GM23338 (cell line): ENCODE data around the gene GRIA1. TPM values are rescaled to one million over a fixed set of nuclear protein-coding genes. Genes with fewer than 3 reads are reported as not detected.

Experiments used
- ATAC-seq: fragments of 200-7000 bp; cut with Tn5 transposase; 3 replicates; pipeline ENCODE4 v1.9.1; 2020
- DNase-seq: peaks from one replicate; pipeline ENCODE4 v3.0.0-alpha.2; 2015; ENCODE audit warnings: low spot score
- H2AFZ ChIP-seq: fragments of 200-600 bp; sonication (generic); 2 replicates; pipeline ENCODE4 v1.8.0; 2016; ENCODE audit warnings: antibody characterized with exemption, mild to moderate bottlenecking, moderate library complexity
- H3F3A ChIP-seq: fragments of 200-600 bp; sonication (generic); replicated peaks from 2 replicates; pipeline ENCODE4 v1.8.0; 2017; ENCODE audit warnings: antibody characterized with exemption, mixed run types, low read depth
- H3K27ac ChIP-seq: fragments of 200-600 bp; sonication (generic); 2 replicates; pipeline ENCODE4 v1.6.1; 2016; ENCODE audit warnings: low read depth
- H3K27me3 ChIP-seq: fragments of 200-600 bp; sonication (generic); 2 replicates; pipeline ENCODE4 v1.8.0; 2016; ENCODE audit warnings: mild to moderate bottlenecking, mixed run types, moderate library complexity; ENCODE audit not compliant: insufficient read depth
- H3K36me3 ChIP-seq: fragments of 200-600 bp; sonication (generic); 2 replicates; pipeline ENCODE4 v1.8.0; 2016; ENCODE audit warnings: mild to moderate bottlenecking; ENCODE audit not compliant: insufficient read depth
- H3K4me1 ChIP-seq: fragments of 200-600 bp; sonication (generic); 2 replicates; pipeline ENCODE4 v1.8.0; 2016; ENCODE audit warnings: mild to moderate bottlenecking, moderate library complexity; ENCODE audit not compliant: insufficient read depth
- H3K4me2 ChIP-seq: fragments of 200-600 bp; sonication (generic); 2 replicates; pipeline ENCODE4 v1.7.1; 2017; ENCODE audit warnings: mixed run types
- H3K4me3 ChIP-seq: fragments of 200-600 bp; sonication (generic); 2 replicates; pipeline ENCODE4 v1.6.1; 2016; ENCODE audit warnings: mixed run types
- H3K79me2 ChIP-seq: fragments of 200-600 bp; sonication (generic); replicated peaks from 2 replicates; pipeline ENCODE4 v1.8.0; 2017; ENCODE audit warnings: mild to moderate bottlenecking; ENCODE audit not compliant: insufficient read depth
- H3K9me2 ChIP-seq: fragments of 200-600 bp; sonication (generic); 2 replicates; pipeline ENCODE4 v1.8.0; 2017; ENCODE audit not compliant: insufficient read depth
- H4K20me1 ChIP-seq: fragments of 200-600 bp; sonication (generic); replicated peaks from 2 replicates; pipeline ENCODE4 v1.8.0; 2017; ENCODE audit warnings: mild to moderate bottlenecking; ENCODE audit not compliant: insufficient read depth
- H3K27ac Mint-ChIP-seq: 2 replicates; pipeline ENCODE4 v1.8.0; 2020; ENCODE audit warnings: inconsistent platforms, mild to moderate bottlenecking, moderate library complexity, mixed read lengths
- H3K27me3 Mint-ChIP-seq: 3 replicates; pipeline ENCODE4 v1.8.0; 2022; ENCODE audit warnings: low read depth, mild to moderate bottlenecking, moderate library complexity, mixed read lengths, inconsistent platforms; ENCODE audit not compliant: insufficient read depth, poor library complexity
- H3K36me3 Mint-ChIP-seq: 3 replicates; pipeline ENCODE4 v1.8.0; 2021; ENCODE audit warnings: low read depth, mild to moderate bottlenecking, inconsistent platforms, moderate library complexity, mixed read lengths
- H3K4me1 Mint-ChIP-seq: 3 replicates; pipeline ENCODE4 v1.8.0; 2020; ENCODE audit warnings: mild to moderate bottlenecking, inconsistent platforms, mixed read lengths
- H3K4me3 Mint-ChIP-seq: 3 replicates; pipeline ENCODE4 v1.8.0; 2021; ENCODE audit warnings: moderate library complexity, mild to moderate bottlenecking, inconsistent platforms, mixed read lengths
- H3K9me3 Mint-ChIP-seq: 3 replicates; pipeline ENCODE4 v1.8.0; 2020; ENCODE audit warnings: moderate library complexity, mild to moderate bottlenecking, inconsistent platforms, mixed read lengths
- EZH2 ChIP-seq: fragments of 200-600 bp; sonication (generic); IDR thresholded peaks from one replicate; pipeline ENCODE4 v1.8.0; 2017; ENCODE audit warnings: antibody characterized with exemption, mild to moderate bottlenecking, low read depth; ENCODE audit not compliant: unreplicated experiment
- EZH2phosphoT487 ChIP-seq: fragments of 200-600 bp; sonication (generic); IDR thresholded peaks from one replicate; pipeline ENCODE4 v1.8.1; 2018; ENCODE audit warnings: antibody characterized with exemption; ENCODE audit not compliant: unreplicated experiment
- JUNB ChIP-seq: IDR thresholded peaks from one replicate; pipeline ENCODE4 v1.6.1; 2016; ENCODE audit warnings: antibody characterized with exemption; ENCODE audit not compliant: unreplicated experiment
- NANOG ChIP-seq: IDR thresholded peaks from 2 replicates; pipeline ENCODE4 v1.6.1; 2016; ENCODE audit warnings: antibody characterized with exemption, borderline replicate concordance
- ZNF331 ChIP-seq: fragments of 250-450 bp; sonication (Bioruptor Pico); IDR thresholded peaks from 2 replicates; pipeline ENCODE4 v1.5.0; 2020; ENCODE audit warnings: low read depth, mild to moderate bottlenecking, moderate library complexity
- polyA plus RNA-seq: library from polyadenylated mRNA; unstranded; fragments of >200 nt; fragmentation: Nextera tagmentation; extraction: Ambion mirVana; gene quantifications from 2 replicates; pipeline ENCODE4 v1.2.1, GENCODE V29; 2016
- total RNA-seq: library from RNA; depleted of rRNA; stranded (reverse); fragments of >200 nt; shearing (Covaris generic); gene quantifications from 2 replicates; pipeline ENCODE4 v1.2.3, GENCODE V29; 2014
- TF ChIP-seq, protein P1 (sequence below): IDR thresholded peaks from one replicate; pipeline ENCODE4 v1.6.1; 2018; ENCODE audit warnings: antibody characterized with exemption; ENCODE audit not compliant: unreplicated experiment
- TF ChIP-seq, protein P2 (sequence below), 2 experiments: fragments of 200-600 bp in 1 of 2; sonication (generic) in 1 of 2; conservative IDR thresholded peaks; 2 replicates each; pipeline versions ENCODE4 v1.5.1 to v1.6.1; 2016 to 2017; ENCODE audit warnings: antibody characterized with exemption in 2 of 2, low read depth in 2 of 2, mild to moderate bottlenecking in 2 of 2, moderate library complexity in 1 of 2
- TF ChIP-seq, protein P3 (sequence below): fragments of 250-450 bp; sonication (Bioruptor Pico); IDR thresholded peaks from 2 replicates; pipeline ENCODE4 v1.5.0; 2020; ENCODE audit warnings: mild to moderate bottlenecking, moderate library complexity

The GRIA1 gene
- total and polyA plus RNA-seq, 2 experiments from 2014 or later = 1.0 to 1.7 TPM

DNA sequence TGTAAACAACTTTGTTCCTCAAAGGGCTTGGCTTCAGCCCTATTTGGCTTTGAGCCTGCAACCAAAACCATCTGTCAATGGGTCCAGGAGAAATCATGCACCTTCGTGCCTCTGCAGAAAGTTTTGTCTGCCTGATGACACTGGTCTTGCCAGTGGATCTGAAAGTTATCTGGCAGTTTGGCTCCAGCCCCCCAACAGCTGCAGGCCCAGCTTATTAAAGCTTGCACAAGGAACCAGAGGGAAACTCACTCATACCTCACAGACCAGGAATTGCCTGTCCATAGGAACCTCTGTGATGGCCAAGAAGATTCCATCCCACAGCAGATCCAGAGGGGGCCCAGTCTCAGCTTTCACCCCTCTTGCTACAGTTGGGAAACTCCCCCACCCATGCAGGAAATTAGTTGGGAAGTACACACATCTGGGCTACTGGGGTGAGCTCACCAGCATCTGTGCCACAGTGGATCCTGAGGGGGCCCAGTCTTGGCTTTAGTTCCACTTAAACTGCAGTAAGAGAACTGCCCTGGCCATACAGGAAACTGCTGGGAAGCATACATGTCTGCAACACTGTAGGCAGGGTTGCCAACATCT lies 265.5 kb downstream of the GRIA1 start:
- ATAC-seq (no peak), DNase-seq (no peak)
- Mint-ChIP-seq H3K27ac (no peak overlapping the region), H3K9me3 (no peaks in the 10 kb centered on the region), H3K27me3 (peaks cover 1% of the 10 kb centered on the region), H3K36me3 (no peaks in the 10 kb centered on the region), H3K4me1 (no peaks in the 10 kb centered on the region), H3K4me3 (no peak overlapping the region)
- Histone ChIP-seq H3K79me2 (no peaks in the 10 kb centered on the region), H3K27ac (no peak overlapping the region), H3K4me2 (no peak overlapping the region), H3K4me3 (no peak overlapping the region), H3K4me1 (no peaks in the 10 kb centered on the region), H2AFZ (no peak overlapping the region), H4K20me1 (no peaks in the 10 kb centered on the region), H3F3A (no peaks in the 10 kb centered on the region), H3K9me2 (no peaks in the 10 kb centered on the region), H3K27me3 (no peaks in the 10 kb centered on the region), H3K36me3 (no peaks in the 10 kb centered on the region)
- no peak for TF ChIP-seq NANOG
- no peak for TF ChIP-seq ZNF331 (CRISPR knock-in tag)
- TF ChIP-seq JUNB = no peak
- TF ChIP-seq, protein P1, sequence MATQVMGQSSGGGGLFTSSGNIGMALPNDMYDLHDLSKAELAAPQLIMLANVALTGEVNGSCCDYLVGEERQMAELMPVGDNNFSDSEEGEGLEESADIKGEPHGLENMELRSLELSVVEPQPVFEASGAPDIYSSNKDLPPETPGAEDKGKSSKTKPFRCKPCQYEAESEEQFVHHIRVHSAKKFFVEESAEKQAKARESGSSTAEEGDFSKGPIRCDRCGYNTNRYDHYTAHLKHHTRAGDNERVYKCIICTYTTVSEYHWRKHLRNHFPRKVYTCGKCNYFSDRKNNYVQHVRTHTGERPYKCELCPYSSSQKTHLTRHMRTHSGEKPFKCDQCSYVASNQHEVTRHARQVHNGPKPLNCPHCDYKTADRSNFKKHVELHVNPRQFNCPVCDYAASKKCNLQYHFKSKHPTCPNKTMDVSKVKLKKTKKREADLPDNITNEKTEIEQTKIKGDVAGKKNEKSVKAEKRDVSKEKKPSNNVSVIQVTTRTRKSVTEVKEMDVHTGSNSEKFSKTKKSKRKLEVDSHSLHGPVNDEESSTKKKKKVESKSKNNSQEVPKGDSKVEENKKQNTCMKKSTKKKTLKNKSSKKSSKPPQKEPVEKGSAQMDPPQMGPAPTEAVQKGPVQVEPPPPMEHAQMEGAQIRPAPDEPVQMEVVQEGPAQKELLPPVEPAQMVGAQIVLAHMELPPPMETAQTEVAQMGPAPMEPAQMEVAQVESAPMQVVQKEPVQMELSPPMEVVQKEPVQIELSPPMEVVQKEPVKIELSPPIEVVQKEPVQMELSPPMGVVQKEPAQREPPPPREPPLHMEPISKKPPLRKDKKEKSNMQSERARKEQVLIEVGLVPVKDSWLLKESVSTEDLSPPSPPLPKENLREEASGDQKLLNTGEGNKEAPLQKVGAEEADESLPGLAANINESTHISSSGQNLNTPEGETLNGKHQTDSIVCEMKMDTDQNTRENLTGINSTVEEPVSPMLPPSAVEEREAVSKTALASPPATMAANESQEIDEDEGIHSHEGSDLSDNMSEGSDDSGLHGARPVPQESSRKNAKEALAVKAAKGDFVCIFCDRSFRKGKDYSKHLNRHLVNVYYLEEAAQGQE = no peak
- no peak for TF ChIP-seq EZH2phosphoT487
- TF ChIP-seq EZH2 = no peak

DNA sequence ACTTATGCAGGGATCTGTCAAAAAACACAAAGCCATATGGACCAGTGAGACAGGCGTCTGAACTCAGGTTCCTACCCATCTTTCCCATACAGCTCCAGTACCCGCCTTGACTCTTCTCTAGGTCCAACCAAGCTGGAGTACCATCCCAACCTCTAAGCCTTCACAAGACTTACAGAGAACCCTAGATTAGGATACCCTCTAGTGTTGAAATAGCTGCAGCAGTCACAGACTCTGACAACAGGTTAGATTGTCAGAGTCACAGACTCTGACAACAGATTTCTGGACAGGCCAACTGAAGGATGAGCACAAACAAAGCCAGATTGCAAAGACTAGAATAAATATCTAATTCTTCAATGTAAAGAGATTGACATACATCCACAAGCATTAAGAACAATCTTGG lies 266.1 kb downstream of the GRIA1 start:
- TF ChIP-seq, protein P2, sequence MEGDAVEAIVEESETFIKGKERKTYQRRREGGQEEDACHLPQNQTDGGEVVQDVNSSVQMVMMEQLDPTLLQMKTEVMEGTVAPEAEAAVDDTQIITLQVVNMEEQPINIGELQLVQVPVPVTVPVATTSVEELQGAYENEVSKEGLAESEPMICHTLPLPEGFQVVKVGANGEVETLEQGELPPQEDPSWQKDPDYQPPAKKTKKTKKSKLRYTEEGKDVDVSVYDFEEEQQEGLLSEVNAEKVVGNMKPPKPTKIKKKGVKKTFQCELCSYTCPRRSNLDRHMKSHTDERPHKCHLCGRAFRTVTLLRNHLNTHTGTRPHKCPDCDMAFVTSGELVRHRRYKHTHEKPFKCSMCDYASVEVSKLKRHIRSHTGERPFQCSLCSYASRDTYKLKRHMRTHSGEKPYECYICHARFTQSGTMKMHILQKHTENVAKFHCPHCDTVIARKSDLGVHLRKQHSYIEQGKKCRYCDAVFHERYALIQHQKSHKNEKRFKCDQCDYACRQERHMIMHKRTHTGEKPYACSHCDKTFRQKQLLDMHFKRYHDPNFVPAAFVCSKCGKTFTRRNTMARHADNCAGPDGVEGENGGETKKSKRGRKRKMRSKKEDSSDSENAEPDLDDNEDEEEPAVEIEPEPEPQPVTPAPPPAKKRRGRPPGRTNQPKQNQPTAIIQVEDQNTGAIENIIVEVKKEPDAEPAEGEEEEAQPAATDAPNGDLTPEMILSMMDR (conservative IDR thresholded peaks at IDR 0.05; ENCODE audit: low read depth in 2 of 2) = peak; percentile 53 to 65
- no peak for TF ChIP-seq EZH2
- TF ChIP-seq, protein P3, sequence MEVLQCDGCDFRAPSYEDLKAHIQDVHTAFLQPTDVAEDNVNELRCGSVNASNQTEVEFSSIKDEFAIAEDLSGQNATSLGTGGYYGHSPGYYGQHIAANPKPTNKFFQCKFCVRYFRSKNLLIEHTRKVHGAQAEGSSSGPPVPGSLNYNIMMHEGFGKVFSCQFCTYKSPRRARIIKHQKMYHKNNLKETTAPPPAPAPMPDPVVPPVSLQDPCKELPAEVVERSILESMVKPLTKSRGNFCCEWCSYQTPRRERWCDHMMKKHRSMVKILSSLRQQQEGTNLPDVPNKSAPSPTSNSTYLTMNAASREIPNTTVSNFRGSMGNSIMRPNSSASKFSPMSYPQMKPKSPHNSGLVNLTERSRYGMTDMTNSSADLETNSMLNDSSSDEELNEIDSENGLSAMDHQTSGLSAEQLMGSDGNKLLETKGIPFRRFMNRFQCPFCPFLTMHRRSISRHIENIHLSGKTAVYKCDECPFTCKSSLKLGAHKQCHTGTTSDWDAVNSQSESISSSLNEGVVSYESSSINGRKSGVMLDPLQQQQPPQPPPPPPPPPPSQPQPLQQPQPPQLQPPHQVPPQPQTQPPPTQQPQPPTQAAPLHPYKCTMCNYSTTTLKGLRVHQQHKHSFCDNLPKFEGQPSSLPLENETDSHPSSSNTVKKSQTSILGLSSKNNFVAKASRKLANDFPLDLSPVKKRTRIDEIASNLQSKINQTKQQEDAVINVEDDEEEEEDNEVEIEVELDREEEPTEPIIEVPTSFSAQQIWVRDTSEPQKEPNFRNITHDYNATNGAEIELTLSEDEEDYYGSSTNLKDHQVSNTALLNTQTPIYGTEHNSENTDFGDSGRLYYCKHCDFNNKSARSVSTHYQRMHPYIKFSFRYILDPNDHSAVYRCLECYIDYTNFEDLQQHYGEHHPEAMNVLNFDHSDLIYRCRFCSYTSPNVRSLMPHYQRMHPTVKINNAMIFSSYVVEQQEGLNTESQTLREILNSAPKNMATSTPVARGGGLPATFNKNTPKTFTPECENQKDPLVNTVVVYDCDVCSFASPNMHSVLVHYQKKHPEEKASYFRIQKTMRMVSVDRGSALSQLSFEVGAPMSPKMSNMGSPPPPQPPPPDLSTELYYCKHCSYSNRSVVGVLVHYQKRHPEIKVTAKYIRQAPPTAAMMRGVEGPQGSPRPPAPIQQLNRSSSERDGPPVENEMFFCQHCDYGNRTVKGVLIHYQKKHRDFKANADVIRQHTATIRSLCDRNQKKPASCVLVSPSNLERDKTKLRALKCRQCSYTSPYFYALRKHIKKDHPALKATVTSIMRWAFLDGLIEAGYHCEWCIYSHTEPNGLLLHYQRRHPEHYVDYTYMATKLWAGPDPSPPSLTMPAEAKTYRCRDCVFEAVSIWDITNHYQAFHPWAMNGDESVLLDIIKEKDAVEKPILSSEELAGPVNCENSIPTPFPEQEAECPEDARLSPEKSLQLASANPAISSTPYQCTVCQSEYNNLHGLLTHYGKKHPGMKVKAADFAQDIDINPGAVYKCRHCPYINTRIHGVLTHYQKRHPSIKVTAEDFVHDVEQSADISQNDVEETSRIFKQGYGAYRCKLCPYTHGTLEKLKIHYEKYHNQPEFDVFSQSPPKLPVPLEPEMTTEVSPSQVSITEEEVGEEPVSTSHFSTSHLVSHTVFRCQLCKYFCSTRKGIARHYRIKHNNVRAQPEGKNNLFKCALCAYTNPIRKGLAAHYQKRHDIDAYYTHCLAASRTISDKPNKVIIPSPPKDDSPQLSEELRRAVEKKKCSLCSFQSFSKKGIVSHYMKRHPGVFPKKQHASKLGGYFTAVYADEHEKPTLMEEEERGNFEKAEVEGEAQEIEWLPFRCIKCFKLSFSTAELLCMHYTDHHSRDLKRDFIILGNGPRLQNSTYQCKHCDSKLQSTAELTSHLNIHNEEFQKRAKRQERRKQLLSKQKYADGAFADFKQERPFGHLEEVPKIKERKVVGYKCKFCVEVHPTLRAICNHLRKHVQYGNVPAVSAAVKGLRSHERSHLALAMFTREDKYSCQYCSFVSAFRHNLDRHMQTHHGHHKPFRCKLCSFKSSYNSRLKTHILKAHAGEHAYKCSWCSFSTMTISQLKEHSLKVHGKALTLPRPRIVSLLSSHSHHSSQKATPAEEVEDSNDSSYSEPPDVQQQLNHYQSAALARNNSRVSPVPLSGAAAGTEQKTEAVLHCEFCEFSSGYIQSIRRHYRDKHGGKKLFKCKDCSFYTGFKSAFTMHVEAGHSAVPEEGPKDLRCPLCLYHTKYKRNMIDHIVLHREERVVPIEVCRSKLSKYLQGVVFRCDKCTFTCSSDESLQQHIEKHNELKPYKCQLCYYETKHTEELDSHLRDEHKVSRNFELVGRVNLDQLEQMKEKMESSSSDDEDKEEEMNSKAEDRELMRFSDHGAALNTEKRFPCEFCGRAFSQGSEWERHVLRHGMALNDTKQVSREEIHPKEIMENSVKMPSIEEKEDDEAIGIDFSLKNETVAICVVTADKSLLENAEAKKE (CRISPR knock-in tag) = peak; percentile 6; the same call in 1 of the 2 replicates
- no peaks in the 10 kb centered on the region for H3F3A ChIP-seq
- H3K4me1 ChIP-seq = no peaks in the 10 kb centered on the region
- ATAC-seq = peak; percentile 79
- no peak overlapping the region for H3K27ac Mint-ChIP-seq
- no peaks in the 10 kb centered on the region for H3K9me2 ChIP-seq
- H4K20me1 ChIP-seq = no peaks in the 10 kb centered on the region
- H3K36me3 Mint-ChIP-seq = no peaks in the 10 kb centered on the region
- no peaks in the 10 kb centered on the region for H3K36me3 ChIP-seq
- H3K27me3 ChIP-seq = no peaks in the 10 kb centered on the region
- no peak overlapping the region for H3K4me2 ChIP-seq
- no peak overlapping the region for H3K4me3 ChIP-seq
- DNase-seq = peak; percentile 41
- H3K27ac ChIP-seq = no peak overlapping the region
- H3K9me3 Mint-ChIP-seq = no peaks in the 10 kb centered on the region
- peaks cover 1% of the 10 kb centered on the region for H3K27me3 Mint-ChIP-seq
- H2AFZ ChIP-seq = no peak overlapping the region
- no peaks in the 10 kb centered on the region for H3K4me1 Mint-ChIP-seq
- no peak overlapping the region for H3K4me3 Mint-ChIP-seq
- no peaks in the 10 kb centered on the region for H3K79me2 ChIP-seq
